Keratinocyte (primary cell): Measurements from ENCODE around the gene CAP2. TPM values are rescaled to one million over a fixed set of nuclear protein-coding genes. Genes with fewer than 3 reads are reported as not detected.

Experiments
- DNase-seq: peaks from one replicate; pipeline ENCODE4 v3.0.0-alpha.2; 2011; ENCODE audit warnings: low read depth, missing footprints, low spot score
- FAIRE-seq: peaks from 2 replicates; lab custom pipeline; 2011; peaks lifted over from hg19 to GRCh38; lab: Jason Lieb, UNC
- H2AFZ ChIP-seq: 2 replicates; pipeline ENCODE4 v1.6.0; 2012; ENCODE audit warnings: low read length, control low read depth, inconsistent platforms; ENCODE audit not compliant: control insufficient read depth
- H3K27ac ChIP-seq: 2 replicates; pipeline ENCODE4 v1.5.1; 2011; ENCODE audit warnings: low read length; ENCODE audit not compliant: control insufficient read depth, insufficient read depth
- H3K27me3 ChIP-seq: 3 replicates; pipeline ENCODE4 v1.6.0; 2011; ENCODE audit warnings: low read length; ENCODE audit not compliant: control insufficient read depth, insufficient read depth; ENCODE audit errors: extremely low read depth
- H3K36me3 ChIP-seq, 2 experiments: 2 replicates in 1 of 2; 3 replicates in 1 of 2; pipeline ENCODE4 v1.5.1; 2011; ENCODE audit warnings: low read length in 2 of 2, mild to moderate bottlenecking in 1 of 2; ENCODE audit not compliant: control insufficient read depth in 2 of 2, insufficient read depth in 2 of 2; ENCODE audit errors: extremely low read depth in 1 of 2
- H3K4me1 ChIP-seq: 3 replicates; pipeline ENCODE4 v1.5.1; 2011; ENCODE audit warnings: low read length; ENCODE audit not compliant: control insufficient read depth, insufficient read depth; ENCODE audit errors: extremely low read depth
- H3K4me2 ChIP-seq: 3 replicates; pipeline ENCODE4 v1.6.0; 2011; ENCODE audit warnings: low read depth, low read length; ENCODE audit not compliant: control insufficient read depth, insufficient read depth; ENCODE audit errors: extremely low read depth
- H3K4me3 ChIP-seq, 3 experiments: fragments of 200-600 bp in 1 of 3; sonication (generic) in 1 of 3; 2 replicates in 2 of 3; 3 replicates in 1 of 3; pipeline ENCODE4 v1.5.1; 2011 to 2016; ENCODE audit warnings: low read length in 3 of 3, mild to moderate bottlenecking in 3 of 3, control low read depth in 2 of 3, inconsistent platforms in 1 of 3, low read depth in 1 of 3, mixed read lengths in 1 of 3, mixed run types in 1 of 3, moderate library complexity in 1 of 3; ENCODE audit not compliant: control insufficient read depth in 2 of 3, insufficient read depth in 2 of 3; ENCODE audit errors: extremely low read depth in 1 of 3
- H3K79me2 ChIP-seq: 2 replicates; pipeline ENCODE4 v1.6.0; 2012; ENCODE audit warnings: low read length; ENCODE audit not compliant: control insufficient read depth, insufficient read depth
- H3K9ac ChIP-seq: 3 replicates; pipeline ENCODE4 v1.6.0; 2011; ENCODE audit warnings: low read length; ENCODE audit not compliant: control insufficient read depth, insufficient read depth; ENCODE audit errors: extremely low read depth
- H3K9me1 ChIP-seq: 3 replicates; pipeline ENCODE4 v1.6.0; 2011; ENCODE audit warnings: low read length; ENCODE audit not compliant: control insufficient read depth, insufficient read depth; ENCODE audit errors: extremely low read depth
- H3K9me3 ChIP-seq: 2 replicates; pipeline ENCODE4 v1.5.1; 2012; ENCODE audit warnings: low read depth, low read length; ENCODE audit not compliant: control insufficient read depth
- H4K20me1 ChIP-seq: 3 replicates; pipeline ENCODE4 v1.6.0; 2011; ENCODE audit warnings: low read length; ENCODE audit not compliant: control insufficient read depth, insufficient read depth; ENCODE audit errors: extremely low read depth
- CTCF ChIP-seq, 3 experiments: IDR thresholded peaks in 1 of 3; conservative IDR thresholded peaks in 1 of 3; optimal IDR thresholded peaks in 1 of 3; 2 replicates in 2 of 3; 3 replicates in 1 of 3; pipeline versions ENCODE3 to v1.5.1; 2011; ENCODE audit warnings: low read length in 3 of 3, mild to moderate bottlenecking in 3 of 3, moderate library complexity in 2 of 3, control low read depth in 1 of 3, inconsistent platforms in 1 of 3; ENCODE audit not compliant: insufficient read depth in 2 of 3; ENCODE audit errors: extremely low read depth in 1 of 3
- EZH2 ChIP-seq: IDR thresholded peaks from one replicate; pipeline ENCODE4 v1.6.1; 2012; ENCODE audit warnings: inconsistent platforms, mild to moderate bottlenecking, low read length, moderate library complexity
- dilution Hi-C: fragments of 300-500 bp; cut with MboI; formaldehyde crosslinking; loops from one replicate; pipeline ENCODE4 v1.7.0; 2020; ENCODE audit warnings: low sequenced_read_pairs; ENCODE audit not compliant: extremely low pct_ligation_motif_present
- polyA plus RNA-seq, 5 experiments: library from polyadenylated mRNA; depleted of rRNA in 3 of 5; stranded (reverse) in 3 of 5; stranded (forward) in 1 of 5; unstranded in 1 of 5; fragments of >200 nt; gene quantifications; 1 replicate in 1 of 5; 2 replicates in 3 of 5; 3 replicates in 1 of 5; pipeline versions ENCODE4 v1.2.1 to v1.2.3, GENCODE V29; 2011 to 2012; ENCODE audit warnings: missing spikeins in 2 of 5, low read depth in 1 of 5, low replicate concordance in 1 of 5

CAP2 gene
- polyA plus RNA-seq, 1 donor (not counting 4 experiments of a cell fraction or from before 2014, with no cell fraction given), result 12.1 TPM

- Histone ChIP-seq H3K79me2 (no peaks in the 10 kb centered on the region), H3K27ac (no peak overlapping the region), H2AFZ (no peak overlapping the region), H3K36me3 (peaks cover 0 to 3% of the 10 kb centered on the region in 2 experiments), H3K27me3 (no peaks in the 10 kb centered on the region), H3K4me1 (no peaks in the 10 kb centered on the region), H3K4me3 (no peak overlapping the region), H4K20me1 (no peaks in the 10 kb centered on the region), H3K4me2 (no peak overlapping the region), H3K9me3 (no peaks in the 10 kb centered on the region), H3K9me1 (no peaks in the 10 kb centered on the region), H3K9ac (no peak overlapping the region)
- dilution Hi-C loops, result no loop called here
- TF ChIP-seq CTCF (optimal IDR thresholded peaks at IDR 0.05 in 1 of 3, IDR thresholded peaks at IDR 0.05 in 1 of 3, conservative IDR thresholded peaks at IDR 0.05 in 1 of 3; ENCODE audit: extremely low read depth in 1 of 3, insufficient read depth in 2 of 3, low read length in 3 of 3), result no peak
- TF ChIP-seq EZH2, result no peak
- DNase-seq (no peak), FAIRE-seq (no peak)
Observed at GRCh38 chr6:17442196-17442595, 48.8 kb downstream of the CAP2 start.

DNA sequence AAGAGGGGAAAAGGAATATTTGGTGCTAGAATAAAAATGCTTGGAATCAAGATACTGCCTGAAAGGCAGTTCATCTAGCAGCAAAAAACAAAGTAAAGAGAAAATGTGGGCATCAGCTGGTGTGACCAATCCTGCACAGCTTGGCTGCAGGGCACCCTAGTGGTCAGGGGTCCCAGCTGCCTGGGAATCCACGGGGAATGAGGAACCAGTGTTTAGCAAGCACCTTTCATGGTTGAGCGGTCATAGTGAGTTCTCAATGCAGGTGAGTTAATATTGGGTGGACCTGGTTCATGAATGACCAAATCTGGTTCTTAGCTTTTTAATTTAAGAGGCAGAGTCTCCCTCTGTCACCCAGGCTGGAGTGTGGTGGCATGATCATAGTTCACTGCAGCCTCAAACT, 53.3 kb downstream of the CAP2 start:
- Histone ChIP-seq H3K36me3 (peaks cover 0 to 3% of the 10 kb centered on the region in 2 experiments), H3K79me2 (no peaks in the 10 kb centered on the region), H2AFZ (no peak overlapping the region), H3K4me3 (no peak overlapping the region), H3K9me3 (no peaks in the 10 kb centered on the region), H3K9me1 (no peaks in the 10 kb centered on the region), H3K4me2 (no peak overlapping the region), H3K9ac (no peak overlapping the region), H3K4me1 (no peaks in the 10 kb centered on the region), H3K27ac (no peak overlapping the region), H4K20me1 (no peaks in the 10 kb centered on the region), H3K27me3 (no peaks in the 10 kb centered on the region)
- no peak for DNase-seq
- dilution Hi-C loops, result no loop called here
- FAIRE-seq, result no peak
- TF ChIP-seq CTCF (optimal IDR thresholded peaks at IDR 0.05 in 1 of 3, IDR thresholded peaks at IDR 0.05 in 1 of 3, conservative IDR thresholded peaks at IDR 0.05 in 1 of 3; ENCODE audit: extremely low read depth in 1 of 3, insufficient read depth in 2 of 3, low read length in 3 of 3) (no peak), EZH2 (no peak)
